Measurements from ENCODE around the gene CHPF.

Gene CHPF

GRCh38 chr2:219514836-219515235, 28.8 kb downstream of the CHPF start:
- Histone ChIP-seq H3K4me1 (peaks cover 0 to 36% (median 22%) of the 10 kb centered on the region in 4 donors), H3K4me3 (no peak overlapping the region), H3K9me3 (no peaks in the 10 kb centered on the region), H3K36me3 (no peaks in the 10 kb centered on the region), H3K27me3 (peaks cover 0 to 51% of the 10 kb centered on the region in 2 donors), H3K27ac (no peak overlapping the region)
- no peak for DNase-seq
- intact Hi-C loops (cut with DNase I; ENCODE audit: low total_unique reads) = no loop called here
- TF ChIP-seq CTCF (IDR thresholded peaks at IDR 0.05) = no peak

- Histone ChIP-seq H3K27me3 (peaks cover 0 to 51% of the 10 kb centered on the region in 2 donors), H3K4me3 (no peak within 1 kb of the TSS), H3K9me3 (no peaks in the 10 kb centered on the region), H3K27ac (no peak within 1 kb of the TSS), H3K36me3 (no peaks in the 10 kb centered on the region), H3K4me1 (peaks cover 0 to 42% (median 27%) of the 10 kb centered on the region in 4 donors)
- no peak for DNase-seq
- no peak for TF ChIP-seq CTCF (IDR thresholded peaks at IDR 0.05)
- intact Hi-C loops (cut with DNase I; ENCODE audit: low total_unique reads) = no loop called here
These were observed 29.3 kb downstream of the CHPF start, which contains the start of gene ASIC4 for GRCh38 chr2:219514196-219514761. TSS of gene ASIC4 (plus strand) at chr2:219514482. CDS start at chr2:219514725, 243 bp downstream.

- no peak for TF ChIP-seq CTCF (IDR thresholded peaks at IDR 0.05)
- Histone ChIP-seq H3K4me3 (no peak overlapping the region), H3K27ac (no peak overlapping the region), H3K36me3 (no peaks in the 10 kb centered on the region), H3K9me3 (no peaks in the 10 kb centered on the region), H3K4me1 (peaks cover 0 to 46% (median 32%) of the 10 kb centered on the region in 4 donors), H3K27me3 (peaks cover 0 to 51% of the 10 kb centered on the region in 2 donors)
- DNase-seq = no peak
- intact Hi-C loops (cut with DNase I; ENCODE audit: low total_unique reads) = no loop called here
These were observed 29.8 kb downstream of the CHPF start for GRCh38 chr2:219513787-219514186.

- Histone ChIP-seq H3K27ac (no peak overlapping the region), H3K36me3 (peaks cover 0 to 3% (median 0%) of the 10 kb centered on the region in 3 donors), H3K9me3 (no peaks in the 10 kb centered on the region), H3K4me1 (peaks cover 0 to 53% (median 36%) of the 10 kb centered on the region in 4 donors), H3K4me3 (no peak overlapping the region), H3K27me3 (peaks cover 0 to 51% of the 10 kb centered on the region in 2 donors)
- no peak for TF ChIP-seq CTCF (IDR thresholded peaks at IDR 0.05)
- DNase-seq = no peak
- intact Hi-C loops (cut with DNase I; ENCODE audit: low total_unique reads) = no loop called here
These were observed 30.9 kb downstream of the CHPF start for GRCh38 chr2:219512524-219513216.

GRCh38 chr2:219511547-219512325, 31.9 kb downstream of the CHPF start:
- no peak for TF ChIP-seq CTCF (IDR thresholded peaks at IDR 0.05)
- no peak for DNase-seq
- no peaks in the 10 kb centered on the region for H3K9me3 ChIP-seq
- peaks cover 2 to 12% (median 5%) of the 10 kb centered on the region in 3 donors for H3K36me3 ChIP-seq
- peaks cover 0 to 51% of the 10 kb centered on the region in 2 donors for H3K27me3 ChIP-seq
- peaks cover 0 to 53% (median 36%) of the 10 kb centered on the region in 4 donors for H3K4me1 ChIP-seq
- H3K4me3 ChIP-seq = no peak overlapping the region
- no peak overlapping the region for H3K27ac ChIP-seq
- intact Hi-C loops (cut with DNase I; ENCODE audit: low total_unique reads) = no loop called here

Measured in tibial artery (tissue), 4 donors.